Vagina (tissue), 2 donors: Measurements from ENCODE around the gene ZBTB20. TPM values are rescaled to one million over a fixed set of nuclear protein-coding genes. Genes with fewer than 3 reads are reported as not detected.

ENCODE experiments used
- DNase-seq, 2 donors: peaks; one replicate each; pipeline ENCODE4 v3.0.0-alpha.2; 2017; ENCODE audit errors: extremely low spot score in 2 of 2
- H3K27ac ChIP-seq: fragments of 200-600 bp; sonication (generic); one replicate; pipeline ENCODE4 v1.5.1; 2019
- H3K27me3 ChIP-seq: fragments of 200-600 bp; sonication (generic); one replicate; pipeline ENCODE4 v1.5.1; 2019
- H3K36me3 ChIP-seq, 2 donors: fragments of 200-600 bp; sonication (generic); one replicate each; pipeline ENCODE4 v1.5.1; 2017 to 2019
- H3K4me1 ChIP-seq: fragments of 200-600 bp; sonication (generic); one replicate; pipeline ENCODE4 v1.5.1; 2019
- H3K4me3 ChIP-seq, 2 donors: fragments of 200-600 bp; sonication (generic); 1 replicate in 1 of 2; 2 replicates in 1 of 2; pipeline ENCODE4 v1.5.1; 2016 to 2019
- H3K9me3 ChIP-seq: fragments of 200-600 bp; sonication (generic); one replicate; pipeline ENCODE4 v1.5.1; 2019
- CTCF ChIP-seq, 3 experiments: fragments of 450-650 bp in 2 of 3; fragments of 200-600 bp in 1 of 3; sonication (generic) in 1 of 3; IDR thresholded peaks; one replicate each; pipeline ENCODE4 v1.5.1; 2017 to 2019; ENCODE audit warnings: antibody characterized with exemption in 3 of 3, mild to moderate bottlenecking in 2 of 3, moderate library complexity in 2 of 3
- POLR2A ChIP-seq, 2 donors: fragments of 450-650 bp; IDR thresholded peaks; one replicate each; pipeline ENCODE4 v1.6.1; 2017; ENCODE audit warnings: antibody characterized with exemption in 2 of 2, mild to moderate bottlenecking in 2 of 2, moderate library complexity in 2 of 2
- POLR2AphosphoS5 ChIP-seq, 2 donors: sonication (generic); formaldehyde crosslinking; IDR thresholded peaks; one replicate each; pipeline ENCODE4 v1.9.0; 2017; ENCODE audit warnings: antibody characterized with exemption in 2 of 2, mild to moderate bottlenecking in 2 of 2, low read depth in 1 of 2; ENCODE audit not compliant: insufficient read depth in 1 of 2
- intact Hi-C: fragments of 100-400 bp; cut with DNase I; formaldehyde crosslinking; loops from one replicate; pipeline ENCODE4 v1.15.1; 2023
- total RNA-seq: library from RNA; depleted of rRNA; stranded (reverse); fragments of >200 nt; gene quantifications from one replicate; pipeline ENCODE4 v1.2.3, GENCODE V29; 2016

ZBTB20 gene
- total RNA-seq, 1 donor from 2014 or later: 64.8 TPM

- H3K4me1 ChIP-seq: peaks cover 14% of the 10 kb centered on the region
- H3K36me3 ChIP-seq: no peaks in the 10 kb centered on the region
- TF ChIP-seq POLR2A (IDR thresholded peaks at IDR 0.05) (no peak), CTCF (IDR thresholded peaks at IDR 0.05) (no peak), POLR2AphosphoS5 (IDR thresholded peaks at IDR 0.05; ENCODE audit: insufficient read depth in 1 of 2, low read depth in 1 of 2) (no peak)
- intact Hi-C loops: no loop called here
- H3K9me3 ChIP-seq: no peaks in the 10 kb centered on the region
- H3K4me3 ChIP-seq: no peak overlapping the region
- H3K27ac ChIP-seq: no peak overlapping the region
- no peaks in the 10 kb centered on the region for H3K27me3 ChIP-seq
- DNase-seq: no peak
Observed at GRCh38 chr3:114646526-114646925, 500.6 kb downstream of the ZBTB20 start.

GRCh38 chr3:114645392-114645791 lies 501.7 kb downstream of the ZBTB20 start:
- intact Hi-C loops: no loop called here
- TF ChIP-seq CTCF (IDR thresholded peaks at IDR 0.05) (no peak), POLR2A (IDR thresholded peaks at IDR 0.05) (no peak), POLR2AphosphoS5 (IDR thresholded peaks at IDR 0.05; ENCODE audit: insufficient read depth in 1 of 2, low read depth in 1 of 2) (no peak)
- DNase-seq: no peak
- Histone ChIP-seq H3K27ac (no peak overlapping the region), H3K4me3 (no peak overlapping the region), H3K27me3 (no peaks in the 10 kb centered on the region), H3K9me3 (no peaks in the 10 kb centered on the region), H3K36me3 (no peaks in the 10 kb centered on the region), H3K4me1 (peaks cover 6% of the 10 kb centered on the region)

DNA sequence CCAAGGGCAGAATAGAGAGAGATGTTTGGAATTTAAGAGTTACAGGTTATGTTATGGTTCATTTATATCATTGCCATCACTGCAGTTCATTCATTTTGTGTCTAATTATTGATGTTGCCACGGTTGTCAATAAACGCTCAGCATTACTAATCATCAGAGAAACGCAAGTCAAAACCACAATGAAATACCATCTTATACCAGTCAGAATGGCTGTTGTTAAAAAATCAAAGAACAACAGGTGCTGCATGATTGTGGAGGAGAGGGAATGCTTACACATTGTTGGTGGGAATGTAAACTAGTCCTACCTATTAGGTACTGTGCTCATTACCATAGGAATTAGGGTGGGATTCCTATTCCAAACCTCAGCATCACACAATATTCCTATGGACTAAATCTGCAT lies 502.7 kb downstream of the ZBTB20 start:
- DNase-seq: no peak
- no peaks in the 10 kb centered on the region for H3K27me3 ChIP-seq
- no peaks in the 10 kb centered on the region for H3K9me3 ChIP-seq
- TF ChIP-seq POLR2AphosphoS5 (IDR thresholded peaks at IDR 0.05; ENCODE audit: insufficient read depth in 1 of 2, low read depth in 1 of 2): no peak
- TF ChIP-seq POLR2A (IDR thresholded peaks at IDR 0.05): no peak
- TF ChIP-seq CTCF (IDR thresholded peaks at IDR 0.05): no peak
- H3K27ac ChIP-seq: no peak overlapping the region
- H3K4me3 ChIP-seq: no peak overlapping the region
- intact Hi-C loops: no loop called here
- H3K36me3 ChIP-seq: no peaks in the 10 kb centered on the region
- H3K4me1 ChIP-seq: no peaks in the 10 kb centered on the region

- Histone ChIP-seq H3K4me3 (no peak overlapping the region), H3K9me3 (no peaks in the 10 kb centered on the region), H3K36me3 (no peaks in the 10 kb centered on the region), H3K27me3 (no peaks in the 10 kb centered on the region), H3K27ac (no peak overlapping the region), H3K4me1 (no peaks in the 10 kb centered on the region)
- intact Hi-C loops: no loop called here
- TF ChIP-seq CTCF (IDR thresholded peaks at IDR 0.05) (no peak), POLR2AphosphoS5 (IDR thresholded peaks at IDR 0.05; ENCODE audit: insufficient read depth in 1 of 2, low read depth in 1 of 2) (no peak), POLR2A (IDR thresholded peaks at IDR 0.05) (no peak)
- DNase-seq: no peak
Observed at GRCh38 chr3:114642951-114643741, 503.9 kb downstream of the ZBTB20 start.

- no peak overlapping the region for H3K4me3 ChIP-seq
- no peak overlapping the region for H3K27ac ChIP-seq
- H3K4me1 ChIP-seq: no peaks in the 10 kb centered on the region
- intact Hi-C loops: no loop called here
- no peaks in the 10 kb centered on the region for H3K27me3 ChIP-seq
- no peaks in the 10 kb centered on the region for H3K9me3 ChIP-seq
- H3K36me3 ChIP-seq: no peaks in the 10 kb centered on the region
- no peak for DNase-seq
- TF ChIP-seq POLR2A (IDR thresholded peaks at IDR 0.05): no peak
- TF ChIP-seq POLR2AphosphoS5 (IDR thresholded peaks at IDR 0.05; ENCODE audit: insufficient read depth in 1 of 2, low read depth in 1 of 2): no peak
- no peak for TF ChIP-seq CTCF (IDR thresholded peaks at IDR 0.05)
Observed at GRCh38 chr3:114640126-114640525, 507.0 kb downstream of the ZBTB20 start.
